HG03025 (cell line): ENCODE data around the gene MAN2B1.
"Not testable (repeated sequence)": the region's sequence is repeated elsewhere in the genome, so short reads cannot be mapped to it uniquely, and the experiment has no call there.

Experiments used
- ATAC-seq: cut with Tn5 transposase; IDR thresholded peaks from one replicate; pipeline ENCODE4 v1.9.1; 2021; ENCODE audit warnings: mild to moderate bottlenecking, moderate library complexity; ENCODE audit not compliant: unreplicated experiment, low FRiP score

Gene MAN2B1

DNA sequence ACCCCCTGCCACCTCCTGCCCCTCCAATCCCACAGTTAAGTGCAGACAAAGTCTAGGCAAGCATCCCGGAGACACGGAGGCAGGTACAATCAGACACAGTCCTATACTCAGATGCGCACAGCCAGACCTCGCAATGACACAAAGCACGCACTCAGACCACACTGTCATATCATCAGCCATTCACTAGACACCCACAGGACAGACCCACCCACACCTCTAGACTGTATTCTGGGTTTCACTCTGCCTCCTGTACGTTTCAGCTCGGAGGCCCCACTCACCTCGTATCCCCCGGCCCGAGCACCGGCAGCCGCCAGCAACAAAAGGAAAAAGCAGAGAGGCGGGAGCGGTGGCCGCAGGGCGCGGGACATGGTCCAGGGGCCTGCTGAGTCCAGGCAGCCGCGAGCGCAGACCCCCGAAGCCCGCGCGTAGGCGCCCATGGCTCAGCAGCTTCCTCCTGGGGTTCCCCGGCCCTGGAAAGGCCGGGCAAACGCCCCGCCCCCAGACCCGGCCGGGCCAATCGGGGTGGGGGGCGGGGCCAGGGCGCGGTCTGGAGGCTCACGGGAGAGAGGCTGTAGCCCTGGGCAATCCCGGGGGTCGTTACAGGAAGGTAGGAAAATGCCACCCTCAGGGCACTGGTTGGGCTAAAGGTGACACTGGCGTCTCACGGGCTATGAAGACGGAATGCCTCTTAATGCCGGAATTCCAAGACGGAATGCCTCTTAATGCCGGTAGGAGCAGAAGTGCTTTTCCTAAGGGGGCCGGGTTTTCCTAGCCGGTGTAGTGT, at the start of gene MAN2B1, which contains the start of gene WDR83:
TSS of gene MAN2B1 (minus strand) at position 478 of the 784 bp plus-strand sequence. CDS start at position 437, 41 bp downstream.
TSS of gene WDR83 (plus strand) at position 543 of the 784 bp plus-strand sequence. CDS start 2,984 bp downstream, outside the sequence.
- peak; percentile 43 for ATAC-seq

DNA sequence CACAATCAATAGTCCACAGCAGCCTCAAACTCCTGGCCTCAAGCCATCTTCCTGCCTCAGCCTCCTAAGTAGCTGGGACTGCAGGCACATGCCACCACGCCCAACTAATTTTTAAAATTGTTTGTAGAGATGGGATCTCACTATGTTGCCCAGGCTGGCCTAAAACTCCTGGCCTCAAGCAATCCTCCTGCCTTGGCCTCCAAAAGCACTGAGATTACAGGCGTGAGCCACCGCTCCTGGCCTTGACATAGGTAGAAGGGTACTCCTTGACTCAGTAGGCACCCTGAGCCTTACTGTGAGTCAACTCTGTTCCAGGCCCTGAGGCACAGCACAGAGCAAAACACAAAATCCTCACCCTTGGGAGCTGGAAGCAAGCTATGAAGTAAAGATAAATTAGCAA, 49.4 kb upstream of the MAN2B1 start:
- no peak for ATAC-seq

DNA sequence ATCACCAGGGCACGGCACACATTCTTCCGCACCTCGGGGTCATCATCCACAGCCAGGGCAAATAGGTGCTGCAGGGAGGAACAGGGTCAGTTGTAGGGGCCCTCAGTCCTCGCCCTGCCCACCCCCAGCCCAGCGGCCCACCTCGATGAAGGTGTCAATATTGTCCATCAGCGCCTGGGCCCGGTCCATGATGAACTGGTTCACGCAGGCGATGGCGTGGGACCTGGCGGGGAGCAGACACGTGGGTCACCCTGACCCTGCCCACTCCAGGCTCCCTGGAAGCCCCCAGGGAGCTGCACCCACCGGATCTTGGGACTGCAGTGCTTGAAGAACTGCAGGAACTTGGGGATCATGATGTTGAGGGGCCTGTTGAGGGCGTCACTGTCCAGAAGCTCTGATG, 48.6 kb upstream of the MAN2B1 start:
- ATAC-seq, result no peak

DNA sequence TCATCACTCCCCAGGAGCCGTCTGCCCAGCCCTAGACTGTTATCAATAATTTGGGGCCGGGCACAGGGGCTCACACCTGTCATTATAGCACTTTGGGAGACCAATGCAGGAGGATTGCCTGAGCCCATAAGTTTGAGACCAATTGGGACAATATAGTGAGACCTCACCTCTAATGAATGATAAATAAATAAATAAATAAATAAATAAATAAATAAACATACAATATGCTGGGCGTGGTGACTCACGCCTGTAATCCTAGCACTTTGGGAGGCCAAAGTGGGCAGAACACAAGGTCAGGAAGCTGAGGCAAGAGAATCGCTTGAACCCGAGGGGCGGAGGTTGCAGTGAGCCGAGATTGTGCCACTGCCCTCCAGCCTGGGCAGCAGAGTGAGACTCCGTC, 46.8 kb upstream of the MAN2B1 start:
- not testable (repeated sequence) for ATAC-seq

DNA sequence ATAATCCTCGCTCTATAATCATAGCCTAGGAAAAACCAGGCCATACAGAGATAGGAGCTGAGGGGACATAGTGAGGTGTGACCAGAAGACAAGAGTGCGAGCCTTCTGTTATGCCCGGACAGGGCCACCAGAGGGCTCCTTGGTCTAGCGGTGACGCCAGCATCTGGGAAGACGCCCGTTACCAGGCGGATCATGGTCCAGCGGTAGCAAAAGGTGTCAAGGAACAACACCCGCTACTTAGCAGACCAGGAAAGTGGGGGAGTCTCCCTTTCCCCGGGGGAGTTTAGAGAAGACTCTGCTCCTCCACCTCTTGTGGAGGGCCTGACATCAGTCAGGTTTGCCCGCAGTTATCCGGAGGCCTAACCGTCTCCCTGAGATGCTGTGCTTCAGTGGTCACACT, 45.5 kb upstream of the MAN2B1 start:
- not testable (repeated sequence) for ATAC-seq

DNA sequence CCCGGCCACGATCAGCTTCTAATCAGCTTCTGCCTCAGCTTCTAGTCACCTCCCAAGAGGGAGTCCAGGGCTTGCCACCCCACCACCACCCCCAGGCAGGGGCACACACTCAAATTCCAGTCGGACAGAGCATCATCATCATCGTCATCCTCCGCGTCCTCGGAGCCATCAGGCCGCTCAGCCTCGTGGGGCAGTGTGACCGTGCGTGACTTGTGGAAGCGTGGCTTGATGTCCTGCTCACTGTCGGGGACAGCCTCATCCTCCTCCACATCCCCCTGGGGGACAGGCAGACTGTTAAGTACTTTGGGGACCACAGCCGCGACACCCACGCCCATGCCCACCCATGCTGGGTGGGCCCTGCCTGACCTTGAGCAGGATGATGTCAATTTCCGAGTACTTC, 44.6 kb upstream of the MAN2B1 start:
- ATAC-seq, result no peak

DNA sequence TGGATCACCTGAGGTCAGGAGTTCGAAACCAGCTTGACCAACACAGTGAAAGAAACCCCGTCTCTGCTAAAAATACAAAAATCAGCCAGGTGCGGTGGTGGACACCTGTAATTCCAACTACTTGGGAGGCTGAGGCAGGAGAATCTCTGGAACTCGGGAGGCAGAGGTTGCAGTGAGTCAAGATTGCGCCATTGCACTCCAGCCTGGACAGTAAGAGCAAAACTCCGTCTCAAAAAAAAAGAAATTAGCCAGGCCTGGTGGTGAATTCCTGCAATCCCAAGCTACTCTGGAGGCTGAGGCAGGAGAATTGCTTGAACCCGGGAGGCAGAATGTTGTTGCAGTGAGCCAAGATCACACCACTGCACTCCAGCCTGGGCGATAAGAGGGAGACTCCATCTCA, 42.1 kb upstream of the MAN2B1 start:
- no peak for ATAC-seq

DNA sequence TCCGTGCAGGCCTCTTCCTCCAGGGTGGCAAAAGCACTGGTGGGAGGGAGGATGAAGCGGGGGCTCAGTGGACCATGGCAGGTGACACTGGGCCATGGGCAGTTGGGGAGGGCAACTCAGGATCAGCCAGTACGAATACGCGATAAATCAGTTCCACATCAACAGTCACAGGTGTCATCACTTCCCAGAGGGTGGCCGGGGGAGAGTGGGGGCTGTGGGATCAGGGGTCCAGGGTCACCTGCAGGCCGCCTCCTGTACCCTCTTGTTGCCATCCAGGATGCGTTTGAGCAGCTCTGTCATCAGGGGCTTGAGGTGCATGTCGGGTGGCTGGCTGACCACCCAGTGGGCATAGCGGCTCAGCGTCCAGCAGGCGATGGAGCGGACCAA, 39.8 kb upstream of the MAN2B1 start:
- no peak for ATAC-seq

DNA sequence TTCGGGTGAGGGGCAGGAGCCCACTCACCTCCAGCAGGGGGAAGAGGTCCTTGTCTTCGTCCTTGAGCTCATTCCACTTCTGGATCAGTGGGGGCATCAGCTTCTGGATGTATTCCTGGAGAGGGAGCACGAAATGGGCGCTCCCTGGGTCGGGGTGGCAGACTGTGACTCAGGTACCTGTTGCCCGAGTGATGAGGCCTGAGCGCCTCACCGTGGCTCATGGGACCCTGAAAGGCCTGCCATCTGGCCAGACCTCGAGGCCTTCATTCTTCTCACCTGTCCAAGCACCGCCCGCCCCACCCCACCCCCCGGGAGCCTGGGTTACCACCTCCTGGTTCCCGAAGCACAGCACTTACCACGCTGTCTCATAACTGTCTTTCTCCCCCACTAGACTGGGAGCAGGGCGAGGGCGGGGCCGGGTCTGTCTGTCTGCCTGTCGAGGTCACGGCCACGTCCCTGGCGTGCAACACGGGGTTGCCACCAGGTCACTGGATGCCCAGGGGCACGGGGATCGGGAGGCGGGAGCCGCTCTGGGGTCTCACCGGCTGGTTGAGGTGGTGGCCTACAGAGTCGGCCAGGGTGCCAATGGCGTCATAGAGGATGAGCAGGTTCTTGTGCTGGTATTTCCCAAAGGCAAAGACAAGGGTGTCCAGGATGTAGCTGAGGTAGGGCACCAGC, 39.3 kb upstream of the MAN2B1 start:
- ATAC-seq, result no peak

DNA sequence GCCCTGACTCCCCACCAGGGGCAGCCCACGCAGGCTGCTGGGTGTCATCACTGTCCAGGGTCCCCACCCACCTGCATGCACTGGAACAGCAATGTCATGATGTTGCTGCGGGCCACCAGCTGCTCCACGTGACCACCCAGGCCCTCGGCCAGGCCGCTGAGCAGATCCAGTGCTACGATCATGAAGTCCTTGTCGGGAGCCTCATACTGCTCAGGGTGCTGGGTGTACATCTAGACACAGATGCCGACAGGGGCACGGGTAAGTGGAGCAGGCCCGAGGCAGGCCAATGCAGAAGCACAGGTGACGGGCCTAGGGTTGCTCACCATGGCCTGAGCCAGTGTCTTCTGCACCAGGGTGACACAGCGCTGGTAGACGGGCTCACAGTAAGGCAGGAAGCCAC, 38.6 kb upstream of the MAN2B1 start:
- ATAC-seq, result no peak

DNA sequence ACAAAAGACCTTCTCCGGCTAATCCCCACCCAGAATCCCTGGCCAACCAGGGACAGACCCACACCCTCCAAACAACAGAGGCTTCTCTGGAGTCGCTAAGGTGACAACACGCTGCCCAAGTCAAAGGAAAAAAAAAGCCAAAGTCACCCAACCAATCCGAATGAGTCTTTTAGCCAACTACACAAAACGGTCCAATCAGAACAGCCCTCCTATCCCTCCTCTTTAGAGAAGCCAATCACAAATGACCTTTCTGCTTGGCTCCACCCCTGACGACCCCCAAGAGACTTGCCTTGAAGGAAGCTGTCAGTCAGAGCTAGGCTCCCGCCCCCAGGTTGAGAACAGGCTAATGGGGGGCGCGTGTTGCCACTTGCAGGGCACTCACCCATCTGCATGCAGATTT, 36.5 kb upstream of the MAN2B1 start:
- ATAC-seq, result no peak

DNA sequence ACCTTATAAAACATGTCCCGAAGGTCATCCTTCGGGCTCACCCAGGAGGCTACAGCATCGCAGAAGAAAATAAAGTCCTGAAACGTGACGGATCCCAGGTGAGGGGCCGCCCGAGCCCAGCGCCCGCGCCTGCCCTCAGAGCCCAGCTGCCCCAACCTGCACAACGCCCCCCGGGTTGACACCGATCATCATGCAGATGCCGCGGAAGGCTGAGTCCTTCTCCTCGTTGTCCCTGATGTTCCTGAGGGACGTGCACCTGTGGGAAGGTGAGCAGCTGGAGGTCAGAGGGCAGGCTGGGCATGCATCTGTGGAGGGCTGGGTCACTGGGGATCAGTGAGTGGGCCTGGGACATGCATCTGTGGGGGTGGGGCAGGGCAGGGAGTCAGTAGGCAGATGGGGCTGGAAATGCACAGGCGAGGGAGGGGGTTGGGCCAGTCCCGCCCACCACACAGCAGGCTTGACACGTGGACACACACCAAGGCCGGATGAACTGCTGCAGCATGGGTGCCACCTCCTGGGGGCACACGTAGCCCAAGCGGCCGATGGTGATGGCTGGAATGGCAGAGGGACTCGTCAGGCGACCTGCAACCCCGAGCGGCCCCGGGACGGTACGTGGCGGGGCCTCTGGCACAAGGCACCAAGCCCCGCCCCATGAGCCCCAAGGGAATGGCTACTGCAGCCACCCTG, 35.2 kb upstream of the MAN2B1 start:
- ATAC-seq, result no peak

DNA sequence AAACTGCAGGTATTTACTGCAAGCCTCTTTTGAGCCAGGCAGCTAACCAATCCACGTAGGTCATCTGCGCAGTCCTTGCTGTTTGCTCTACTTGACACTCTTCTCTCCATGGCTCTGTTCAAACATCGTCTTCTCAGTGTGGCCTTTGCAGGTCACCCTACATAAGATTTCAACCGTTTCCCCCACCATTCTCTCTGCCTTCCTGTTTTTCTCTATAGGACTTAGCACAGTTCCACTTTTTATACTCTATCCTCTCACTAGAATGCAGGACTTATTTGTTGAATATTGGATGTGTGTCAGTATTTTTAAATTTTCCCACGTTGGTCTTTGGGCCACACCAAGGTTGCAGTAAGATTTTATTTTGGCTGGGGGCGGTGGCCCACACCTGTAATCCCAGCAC, 31.6 kb upstream of the MAN2B1 start:
- ATAC-seq, result no peak

DNA sequence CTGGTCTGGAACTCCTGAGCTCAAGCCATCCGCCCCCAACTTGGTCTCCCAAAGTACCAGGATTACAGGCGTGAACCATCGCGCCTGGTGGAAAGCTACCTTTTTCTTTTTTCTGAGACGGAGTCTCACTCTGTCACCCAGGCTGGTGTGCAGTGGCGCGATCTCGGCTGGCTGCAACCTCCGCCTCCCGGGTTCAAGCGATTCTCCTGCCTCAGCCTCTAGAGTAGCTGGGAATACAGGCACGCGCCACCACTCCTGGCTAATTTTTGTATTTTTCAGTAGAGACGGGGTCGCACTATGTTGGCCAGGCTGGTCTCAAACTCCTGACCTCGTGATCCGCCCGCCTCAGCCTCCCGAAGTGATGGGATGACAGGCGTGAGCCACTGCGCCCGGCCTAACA, 30.9 kb upstream of the MAN2B1 start:
- ATAC-seq, result not testable (repeated sequence)

DNA sequence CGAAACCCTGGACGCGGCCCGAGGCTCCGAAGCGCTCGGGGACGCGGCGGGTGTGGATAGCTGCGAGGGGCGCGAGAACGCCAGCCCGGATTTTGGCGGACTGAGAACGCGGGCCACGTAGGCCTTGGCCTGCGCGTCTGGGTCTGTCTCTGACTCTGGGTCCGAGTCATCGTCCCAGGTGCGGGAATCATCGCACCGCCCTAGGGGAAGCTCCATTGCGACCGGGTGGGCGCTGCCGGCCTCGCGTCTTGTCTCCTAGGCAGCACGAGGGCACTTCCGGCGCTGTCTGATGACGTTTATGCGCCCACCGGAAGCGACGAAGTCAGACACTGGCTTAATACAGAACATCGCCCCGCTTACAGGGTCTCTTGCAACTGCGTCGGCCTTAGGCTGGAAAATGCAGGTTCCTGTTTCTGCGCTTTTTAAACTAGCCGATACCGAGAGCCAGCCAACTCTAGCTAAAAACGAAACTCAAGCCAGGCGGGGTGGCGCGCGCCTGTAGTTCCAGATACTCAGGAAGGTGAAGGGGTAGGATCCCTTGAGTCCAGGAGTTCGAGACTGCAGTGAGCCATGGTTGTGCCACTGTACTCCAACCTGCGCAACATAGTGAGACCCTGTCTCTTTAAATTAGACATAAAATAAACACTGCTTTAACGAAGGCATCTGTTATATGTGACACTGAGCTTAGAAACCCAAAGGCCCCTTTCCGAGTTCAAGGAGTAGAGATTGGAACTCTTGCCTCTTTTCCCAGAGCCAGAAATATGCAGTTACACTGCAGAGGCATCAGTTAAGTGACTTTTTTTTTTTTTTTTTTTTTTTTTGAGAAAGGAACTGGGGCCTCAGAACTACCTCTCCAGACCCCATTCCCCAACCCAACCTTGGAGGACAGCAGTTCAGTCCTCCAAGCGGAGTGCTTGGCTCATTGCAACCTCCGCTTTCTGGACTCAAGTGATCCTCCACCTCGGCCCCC, 30.1 kb upstream of the MAN2B1 start, which contains the start of gene FBXW9:
TSS of gene FBXW9 (minus strand) at position 266 of the 970 bp plus-strand sequence. CDS start at position 216, 50 bp downstream.
- no peak for ATAC-seq

DNA sequence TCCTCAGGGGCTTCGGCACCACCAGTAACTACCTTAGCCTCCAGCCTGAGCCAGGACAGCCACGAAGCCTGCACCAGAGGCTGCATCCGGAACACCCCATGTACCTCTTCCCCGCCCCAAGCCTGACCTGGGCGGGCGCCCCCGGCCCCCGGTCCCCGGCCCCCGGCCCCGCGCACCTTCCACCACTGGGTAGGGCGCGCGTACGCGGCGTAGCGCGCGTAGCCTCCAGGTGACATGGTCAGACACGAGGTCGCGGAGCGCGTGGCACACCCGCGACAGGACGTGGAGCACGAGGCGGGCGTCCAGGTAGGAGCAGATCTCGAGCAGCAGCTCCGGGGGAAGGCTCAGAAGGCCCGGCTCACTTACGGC, 29.4 kb upstream of the MAN2B1 start:
- ATAC-seq, result no peak

DNA sequence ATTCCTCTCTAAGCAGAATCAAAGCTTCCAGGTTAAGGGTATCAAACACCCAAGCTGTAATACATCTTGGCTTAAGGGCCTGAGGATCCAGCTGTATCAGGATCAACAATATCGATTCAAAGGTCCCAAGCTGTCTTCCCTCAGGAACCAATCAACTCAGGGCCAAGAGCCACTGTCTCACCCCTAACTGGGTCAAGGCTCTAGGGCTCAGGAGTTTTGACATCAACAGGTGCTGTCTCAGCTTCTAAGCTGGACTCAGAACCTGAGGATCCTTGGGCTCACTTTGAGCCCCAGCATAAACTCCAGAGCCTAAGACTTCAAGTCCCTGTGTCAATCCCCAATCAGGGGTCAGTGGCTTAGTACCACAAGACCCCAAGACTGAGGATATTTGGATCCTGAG, 29.0 kb upstream of the MAN2B1 start:
- ATAC-seq, result no peak

DNA sequence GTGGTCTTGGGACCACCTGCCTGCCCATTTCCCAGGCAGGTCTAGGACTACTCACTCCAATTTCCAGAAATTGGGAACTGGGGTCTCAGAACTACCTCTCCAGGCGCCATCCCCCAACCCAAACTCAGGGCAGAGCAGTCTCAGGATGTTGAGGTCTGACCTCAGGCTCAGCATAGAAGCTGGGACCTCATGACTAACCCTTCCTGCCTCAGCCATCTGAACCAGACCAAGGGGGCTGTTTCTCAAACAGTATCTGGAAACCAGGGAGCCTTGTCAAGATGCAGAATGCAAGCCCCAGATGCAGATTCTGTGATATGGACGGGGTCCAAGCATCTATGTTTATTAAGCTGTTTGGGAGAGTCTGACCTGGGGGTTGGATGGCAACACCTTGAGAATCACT, 28.6 kb upstream of the MAN2B1 start:
- ATAC-seq, result no peak

DNA sequence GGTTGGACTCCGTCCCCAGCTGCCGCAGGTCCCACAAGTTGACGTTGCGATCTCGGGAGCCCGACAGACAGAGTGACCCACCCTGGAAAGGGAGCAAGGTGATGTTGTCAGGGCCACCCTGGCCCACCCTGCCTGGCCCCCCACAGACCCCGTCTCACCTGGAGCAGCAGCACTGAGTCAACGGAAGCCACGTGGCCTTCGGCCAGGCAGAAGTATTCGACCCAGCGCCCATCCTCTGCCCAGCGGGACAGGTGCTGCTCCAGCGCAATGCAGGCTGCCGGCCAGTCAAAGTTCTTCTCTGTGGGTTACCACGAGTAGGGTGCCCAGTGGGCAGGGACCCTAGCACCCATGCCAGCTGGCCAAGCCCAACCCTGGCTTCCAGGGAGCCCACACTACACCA, 28.1 kb upstream of the MAN2B1 start:
- ATAC-seq, result no peak

DNA sequence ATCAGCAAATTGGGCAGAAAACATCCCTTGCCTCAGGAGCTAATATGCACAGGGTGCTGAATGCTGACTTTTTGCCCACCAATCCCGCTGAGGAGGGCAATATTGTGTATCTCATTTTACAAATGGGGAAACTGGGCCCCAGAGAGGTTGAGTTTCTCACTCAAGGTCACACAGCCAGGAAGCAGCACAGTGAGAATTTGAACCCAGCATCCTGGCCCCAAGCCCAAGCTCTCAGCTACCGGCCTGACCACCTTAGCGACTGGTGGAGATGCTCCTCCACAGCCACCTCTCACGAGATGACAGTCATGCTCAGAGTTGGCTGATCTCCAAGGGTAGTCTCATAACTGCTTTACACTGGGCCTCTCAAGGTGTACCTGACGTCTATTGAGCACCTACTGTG, 26.4 kb upstream of the MAN2B1 start:
- no peak for ATAC-seq
